Right lobe of liver (tissue), 4 donors: ENCODE data around the gene PRKD2.

Experiments
- POLR2A ChIP-seq: fragments of 450-650 bp; IDR thresholded peaks from one replicate; pipeline ENCODE4 v1.6.1; 2017; ENCODE audit warnings: antibody characterized with exemption, mild to moderate bottlenecking
- TF ChIP-seq, protein P1 (sequence below), 4 donors: fragments of 200-600 bp in 3 of 4; fragments of 450-650 bp in 1 of 4; IDR thresholded peaks; one replicate each; pipeline versions ENCODE4 v1.5.1 to v1.8.0; 2016 to 2022; ENCODE audit warnings: antibody characterized with exemption in 4 of 4, mild to moderate bottlenecking in 2 of 4
- donor health status: DM: no; HTN: no; CAD: no.
- donor health status: DM: no; HTN: no; CAD: no.
- donor health status: DM: no; HTN: yes; CAD: no.

DNA sequence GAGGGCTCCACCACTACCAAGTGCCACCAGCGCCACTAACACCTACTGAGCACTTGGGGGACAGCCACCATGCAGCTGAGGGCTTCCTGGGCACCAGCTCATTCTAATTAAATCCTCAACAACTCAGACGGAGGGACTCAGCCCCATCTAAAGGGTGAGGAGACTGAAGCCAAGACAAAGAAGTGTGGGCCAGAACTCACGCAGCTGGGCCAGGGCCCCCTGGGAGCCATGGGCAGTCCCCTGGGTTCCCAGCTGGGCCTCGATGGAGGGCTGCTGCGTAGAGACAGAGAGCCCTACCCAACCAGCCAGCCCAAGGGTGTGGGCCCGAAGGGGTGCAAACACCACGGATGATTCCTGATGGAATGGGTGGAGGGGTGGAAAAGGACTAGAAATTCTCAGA is 12.8 kb upstream of the PRKD2 start:
- TF ChIP-seq, protein P1, sequence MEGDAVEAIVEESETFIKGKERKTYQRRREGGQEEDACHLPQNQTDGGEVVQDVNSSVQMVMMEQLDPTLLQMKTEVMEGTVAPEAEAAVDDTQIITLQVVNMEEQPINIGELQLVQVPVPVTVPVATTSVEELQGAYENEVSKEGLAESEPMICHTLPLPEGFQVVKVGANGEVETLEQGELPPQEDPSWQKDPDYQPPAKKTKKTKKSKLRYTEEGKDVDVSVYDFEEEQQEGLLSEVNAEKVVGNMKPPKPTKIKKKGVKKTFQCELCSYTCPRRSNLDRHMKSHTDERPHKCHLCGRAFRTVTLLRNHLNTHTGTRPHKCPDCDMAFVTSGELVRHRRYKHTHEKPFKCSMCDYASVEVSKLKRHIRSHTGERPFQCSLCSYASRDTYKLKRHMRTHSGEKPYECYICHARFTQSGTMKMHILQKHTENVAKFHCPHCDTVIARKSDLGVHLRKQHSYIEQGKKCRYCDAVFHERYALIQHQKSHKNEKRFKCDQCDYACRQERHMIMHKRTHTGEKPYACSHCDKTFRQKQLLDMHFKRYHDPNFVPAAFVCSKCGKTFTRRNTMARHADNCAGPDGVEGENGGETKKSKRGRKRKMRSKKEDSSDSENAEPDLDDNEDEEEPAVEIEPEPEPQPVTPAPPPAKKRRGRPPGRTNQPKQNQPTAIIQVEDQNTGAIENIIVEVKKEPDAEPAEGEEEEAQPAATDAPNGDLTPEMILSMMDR (IDR thresholded peaks at IDR 0.05), result no peak
- no peak for TF ChIP-seq POLR2A
